ENCODE results near the gene ALOXE3. TPM values are rescaled to one million over a fixed set of nuclear protein-coding genes. Genes with fewer than 3 reads are reported as not detected.
A peak's percentile ranks its signal among the peaks of the same experiment; 100 is the strongest.

The ALOXE3 gene
- total RNA-seq, 2 donors from 2014 or later, result not detected

GRCh38 chr17:8056976-8057625 lies 61.2 kb downstream of the ALOXE3 start:
- peaks cover 3 to 16% of the 10 kb centered on the region in 2 donors for H3K27me3 ChIP-seq
- H3K4me3 ChIP-seq, result no peak overlapping the region

GRCh38 chr17:8056232-8056975 lies 61.9 kb downstream of the ALOXE3 start:
- Histone ChIP-seq H3K9me3 (no peaks in the 10 kb centered on the region), H3K27ac (peak overlapping the region in 2 of 4 donors; percentile 7 to 70), H3K27me3 (peaks cover 0 to 12% of the 10 kb centered on the region in 2 donors), H3K36me3 (replicated peaks in 1 of 2; ENCODE audit: insufficient read depth in 1 of 2, low read depth in 2 of 2) (no peaks in the 10 kb centered on the region), H3K4me1 (peaks cover 24% of the 10 kb centered on the region), H3K4me3 (no peak overlapping the region)
- ATAC-seq, result peak; percentile 38
- DNase-seq, result peak in 3 of 4 donors; percentile 55 to 83 (median 57)
- intact Hi-C loops (cut with DNase I), result no loop called here
- TF ChIP-seq CTCF (IDR thresholded peaks at IDR 0.05) (no peak), POLR2A (IDR thresholded peaks at IDR 0.05) (peak in 1 of 3 donors; percentile 28)
- 18 to 21% methylated on average over 13 to 14 of the region's 14 CpGs for WGBS, 2 donors

More at GRCh38 chr17:8056976-8057625, 61.2 kb downstream of the ALOXE3 start:
- H3K4me1 ChIP-seq, result peaks cover 24% of the 10 kb centered on the region
- DNase-seq, result no peak
- intact Hi-C loops (cut with DNase I), result no loop called here
- H3K27ac ChIP-seq, result peak overlapping the region in 1 of 4 donors; percentile 70
- no peak for ATAC-seq
- H3K9me3 ChIP-seq, result no peaks in the 10 kb centered on the region
- H3K36me3 ChIP-seq (replicated peaks in 1 of 2; ENCODE audit: insufficient read depth in 1 of 2, low read depth in 2 of 2), result no peaks in the 10 kb centered on the region
- WGBS, 2 donors, result 32 to 33% methylated on average over 17 of the region's 17 CpGs
- TF ChIP-seq POLR2A (IDR thresholded peaks at IDR 0.05) (no peak), CTCF (IDR thresholded peaks at IDR 0.05) (no peak)

- H3K9me3 ChIP-seq, result no peaks in the 10 kb centered on the region
- WGBS, 2 donors, result 80 to 85% methylated on average over 3 of the region's 3 CpGs
- peak overlapping the region in 3 of 4 donors; percentile 7 to 70 (median 9) for H3K27ac ChIP-seq
- TF ChIP-seq POLR2A (IDR thresholded peaks at IDR 0.05), result no peak
- no peak for TF ChIP-seq CTCF (IDR thresholded peaks at IDR 0.05)
- no peak overlapping the region for H3K4me3 ChIP-seq
- H3K4me1 ChIP-seq, result peaks cover 24% of the 10 kb centered on the region
- intact Hi-C loops (cut with DNase I), result no loop called here
- ATAC-seq (no peak), DNase-seq (no peak)
- H3K36me3 ChIP-seq (replicated peaks in 1 of 2; ENCODE audit: insufficient read depth in 1 of 2, low read depth in 2 of 2), result no peaks in the 10 kb centered on the region
- H3K27me3 ChIP-seq, result peaks cover 0 to 12% of the 10 kb centered on the region in 2 donors
Observed at GRCh38 chr17:8055851-8056231, 62.5 kb downstream of the ALOXE3 start.

- DNase-seq (no peak), ATAC-seq (no peak)
- Histone ChIP-seq H3K36me3 (replicated peaks in 1 of 2; ENCODE audit: insufficient read depth in 1 of 2, low read depth in 2 of 2) (no peaks in the 10 kb centered on the region), H3K4me1 (peaks cover 18% of the 10 kb centered on the region), H3K27me3 (peaks cover 0 to 12% of the 10 kb centered on the region in 2 donors), H3K9me3 (no peaks in the 10 kb centered on the region), H3K4me3 (no peak overlapping the region), H3K27ac (no peak overlapping the region)
- TF ChIP-seq CTCF (IDR thresholded peaks at IDR 0.05) (no peak), POLR2A (IDR thresholded peaks at IDR 0.05) (no peak)
- intact Hi-C loops (cut with DNase I), result no loop called here
- 83 to 89% methylated on average over 7 of the region's 7 CpGs for WGBS, 2 donors
Observed at GRCh38 chr17:8053600-8053999, 64.7 kb downstream of the ALOXE3 start.

All from body of pancreas (tissue), 4 donors.